ENCODE measurements around the gene MARK3. TPM values are rescaled to one million over a fixed set of nuclear protein-coding genes. Genes with fewer than 3 reads are reported as not detected.

The MARK3 gene
- total RNA-seq, 1 experiment from 2014 or later, result 81.9 TPM

DNA sequence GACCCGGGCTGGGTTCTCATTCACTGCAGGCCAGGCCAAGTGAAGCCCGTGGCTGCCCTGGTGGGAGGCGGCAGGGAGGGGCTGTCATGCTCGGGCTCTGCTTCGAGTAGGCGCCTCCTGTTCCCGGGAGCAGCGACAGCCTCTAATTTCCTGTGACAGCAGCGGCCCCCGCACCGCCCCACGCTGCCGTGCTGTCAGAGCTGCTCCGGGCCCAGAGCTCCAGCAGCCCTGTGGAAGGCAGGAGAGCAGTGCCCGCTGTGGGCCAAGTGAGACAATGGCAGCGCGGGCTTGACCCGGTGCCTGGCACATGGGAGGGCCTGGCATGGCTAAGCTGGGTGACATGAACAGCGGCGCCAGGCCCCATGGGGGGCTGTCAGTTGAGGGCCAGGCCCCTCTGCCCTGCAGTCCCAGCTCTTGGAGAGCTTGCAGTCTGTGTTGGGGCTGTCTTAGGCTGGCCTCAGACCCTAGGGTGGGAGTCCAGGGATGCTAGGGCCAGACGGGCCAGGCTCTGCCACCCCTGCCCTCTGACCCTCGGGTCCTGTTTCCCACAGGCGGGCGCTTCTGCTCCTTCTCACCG is 148.9 kb downstream of the MARK3 start:
- no peaks in the 10 kb centered on the region for H3K27me3 ChIP-seq (ENCODE audit: insufficient read depth, low read length)
- H4K20me1 ChIP-seq (ENCODE audit: control insufficient read depth, insufficient read depth, insufficient read length), result peaks cover 4% of the 10 kb centered on the region
- H3K4ac ChIP-seq (ENCODE audit: low read depth, low read length), result no peak overlapping the region
- H3K56ac ChIP-seq (ENCODE audit: insufficient read length, low read depth, low read length), result no peak overlapping the region
- H3K4me3 Mint-ChIP-seq, result no peak overlapping the region
- H3K27ac ChIP-seq (ENCODE audit: insufficient read length, low read depth, low read length), result no peak overlapping the region
- WGBS (ENCODE audit: extremely low coverage, insufficient read length, low lambda C conversion rate), result no CpG with 5 or more reads among the region's 25 CpGs
- H3K79me1 ChIP-seq (ENCODE audit: insufficient read depth, low read depth, low read length, poor library complexity, severe bottlenecking), result peaks cover 13% of the 10 kb centered on the region
- H3K14ac ChIP-seq (ENCODE audit: insufficient read depth, low read length), result no peak overlapping the region
- H3K9ac ChIP-seq (ENCODE audit: extremely low read depth, insufficient read length, low read length), result no peak overlapping the region
- H3K79me2 ChIP-seq (ENCODE audit: insufficient read depth, low read length), result peaks cover 10% of the 10 kb centered on the region; the same call in 1 of the 2 replicates
- H2AFZ ChIP-seq (ENCODE audit: low read length), result no peak overlapping the region
- no peaks in the 10 kb centered on the region for H3K9me3 ChIP-seq (ENCODE audit: control insufficient read depth, low read depth, low read length)
- H3K23me2 ChIP-seq (ENCODE audit: insufficient read length, low read depth, low read length, poor library complexity, severe bottlenecking), result peaks cover 8% of the 10 kb centered on the region
- H4K91ac ChIP-seq (ENCODE audit: insufficient read length, low read depth, low read length), result no peak overlapping the region
- peaks cover 0 to 10% (median 4%) of the 10 kb centered on the region in 3 experiments; a peak in 5 of 7 replicates for H3K36me3 Mint-ChIP-seq (ENCODE audit: insufficient read depth in 1 of 3, low read depth in 3 of 3)
- H3T11ph ChIP-seq (ENCODE audit: low read length), result no peak overlapping the region
- H3K27me3 Mint-ChIP-seq (ENCODE audit: low read depth), result peaks cover 5% of the 10 kb centered on the region
- H3K4me1 Mint-ChIP-seq, result peaks cover 6 to 11% of the 10 kb centered on the region in 2 experiments
- no peak overlapping the region for H3K4me2 ChIP-seq (ENCODE audit: insufficient read depth, insufficient read length, low read length)
- TF ChIP-seq, protein P1, sequence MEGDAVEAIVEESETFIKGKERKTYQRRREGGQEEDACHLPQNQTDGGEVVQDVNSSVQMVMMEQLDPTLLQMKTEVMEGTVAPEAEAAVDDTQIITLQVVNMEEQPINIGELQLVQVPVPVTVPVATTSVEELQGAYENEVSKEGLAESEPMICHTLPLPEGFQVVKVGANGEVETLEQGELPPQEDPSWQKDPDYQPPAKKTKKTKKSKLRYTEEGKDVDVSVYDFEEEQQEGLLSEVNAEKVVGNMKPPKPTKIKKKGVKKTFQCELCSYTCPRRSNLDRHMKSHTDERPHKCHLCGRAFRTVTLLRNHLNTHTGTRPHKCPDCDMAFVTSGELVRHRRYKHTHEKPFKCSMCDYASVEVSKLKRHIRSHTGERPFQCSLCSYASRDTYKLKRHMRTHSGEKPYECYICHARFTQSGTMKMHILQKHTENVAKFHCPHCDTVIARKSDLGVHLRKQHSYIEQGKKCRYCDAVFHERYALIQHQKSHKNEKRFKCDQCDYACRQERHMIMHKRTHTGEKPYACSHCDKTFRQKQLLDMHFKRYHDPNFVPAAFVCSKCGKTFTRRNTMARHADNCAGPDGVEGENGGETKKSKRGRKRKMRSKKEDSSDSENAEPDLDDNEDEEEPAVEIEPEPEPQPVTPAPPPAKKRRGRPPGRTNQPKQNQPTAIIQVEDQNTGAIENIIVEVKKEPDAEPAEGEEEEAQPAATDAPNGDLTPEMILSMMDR (conservative IDR thresholded peaks at IDR 0.05), result no peak
- H2BK120ac ChIP-seq (ENCODE audit: low read depth, low read length, poor library complexity, severe bottlenecking), result no peak overlapping the region
- H3K18ac ChIP-seq (ENCODE audit: insufficient read length, low read depth, low read length), result no peak overlapping the region
- no peak for DNase-seq
- no peak overlapping the region for H2AK5ac ChIP-seq (ENCODE audit: insufficient read length, low read length)
- no peak overlapping the region for H3K27ac Mint-ChIP-seq
- H2BK5ac ChIP-seq (ENCODE audit: insufficient read length, low read length), result no peak overlapping the region
- H4K8ac ChIP-seq (replicated peaks; ENCODE audit: insufficient read length, low read depth, low read length), result no peak overlapping the region
- H3K9me3 Mint-ChIP-seq, result no peaks in the 10 kb centered on the region; a peak in 1 of 5 replicates
- no peak overlapping the region for H2BK20ac ChIP-seq (ENCODE audit: low read depth, low read length, poor library complexity, severe bottlenecking)
- no peaks in the 10 kb centered on the region; the same call in 1 of the 2 replicates for H3K4me1 ChIP-seq (ENCODE audit: insufficient read depth, low read length)
- no peak overlapping the region for H2BK15ac ChIP-seq (ENCODE audit: low read depth, low read length)
- H2BK12ac ChIP-seq (ENCODE audit: insufficient read length, low read depth, low read length), result no peak overlapping the region
- H4K5ac ChIP-seq (ENCODE audit: insufficient read length, low read depth, low read length), result no peak overlapping the region
- no peak overlapping the region for H3K23ac ChIP-seq (ENCODE audit: insufficient read length, low read depth, low read length)

Data from H9 (cell line).